Measurements from ENCODE around the gene ZNF76. TPM values are rescaled to one million over a fixed set of nuclear protein-coding genes. Genes with fewer than 3 reads are reported as not detected.

The ZNF76 gene
- polyA plus RNA-seq, 1 donor from 2014 or later = 26.3 TPM

GRCh38 chr6:35231563-35231962, 28.0 kb upstream of the ZNF76 start:
- Histone ChIP-seq H3K4me3 (ENCODE audit: low read length) (no peak overlapping the region), H2AFZ (ENCODE audit: low read depth, low read length) (no peak overlapping the region), H3K79me2 (replicated peaks; ENCODE audit: insufficient read depth, low read length) (no peaks in the 10 kb centered on the region), H4K20me1 (ENCODE audit: insufficient read depth) (no peaks in the 10 kb centered on the region), H3K9me3 (ENCODE audit: low read length) (no peaks in the 10 kb centered on the region), H3K9ac (ENCODE audit: low read length) (no peak overlapping the region), H3F3A (ENCODE audit: insufficient read depth, low read length, poor library complexity, severe bottlenecking) (no peaks in the 10 kb centered on the region), H3K4me2 (ENCODE audit: low read length) (no peak overlapping the region), H3K27ac (ENCODE audit: low read length) (no peak overlapping the region), H3K36me3 (ENCODE audit: insufficient read depth, low read length) (no peaks in the 10 kb centered on the region), H3K9me2 (ENCODE audit: insufficient read depth, low read length) (no peaks in the 10 kb centered on the region), H3K27me3 (ENCODE audit: insufficient read depth, low read depth, low read length) (no peaks in the 10 kb centered on the region)
- TF ChIP-seq CTCF (IDR thresholded peaks at IDR 0.05; ENCODE audit: poor library complexity, severe bottlenecking) (no peak), EP300 (conservative IDR thresholded peaks at IDR 0.05; ENCODE audit: poor library complexity, severe bottlenecking) (no peak), TAF1 (IDR thresholded peaks at IDR 0.05; ENCODE audit: low read depth) (no peak), MXI1 (conservative IDR thresholded peaks at IDR 0.05; ENCODE audit: poor library complexity, severe bottlenecking) (no peak), SMC3 (conservative IDR thresholded peaks at IDR 0.05; ENCODE audit: poor library complexity) (no peak), EZH2 (IDR thresholded peaks at IDR 0.05; ENCODE audit: borderline replicate concordance, insufficient read depth, low read length, poor library complexity, severe bottlenecking) (no peak), POLR2AphosphoS5 (IDR thresholded peaks at IDR 0.05) (no peak), RAD21 (conservative IDR thresholded peaks at IDR 0.05) (no peak), REST (IDR thresholded peaks at IDR 0.05; ENCODE audit: borderline replicate concordance) (no peak)

GRCh38 chr6:35234901-35235300, 24.6 kb upstream of the ZNF76 start:
- Histone ChIP-seq H3K4me2 (ENCODE audit: low read length) (no peak overlapping the region), H3F3A (ENCODE audit: insufficient read depth, low read length, poor library complexity, severe bottlenecking) (no peaks in the 10 kb centered on the region), H3K4me3 (ENCODE audit: low read length) (no peak overlapping the region), H2AFZ (ENCODE audit: low read depth, low read length) (no peak overlapping the region), H3K27ac (ENCODE audit: low read length) (no peak overlapping the region), H3K9ac (ENCODE audit: low read length) (no peak overlapping the region), H3K79me2 (replicated peaks; ENCODE audit: insufficient read depth, low read length) (no peaks in the 10 kb centered on the region), H3K9me3 (ENCODE audit: low read length) (no peaks in the 10 kb centered on the region), H3K9me2 (ENCODE audit: insufficient read depth, low read length) (no peaks in the 10 kb centered on the region), H4K20me1 (ENCODE audit: insufficient read depth) (no peaks in the 10 kb centered on the region), H3K27me3 (ENCODE audit: insufficient read depth, low read depth, low read length) (no peaks in the 10 kb centered on the region), H3K36me3 (ENCODE audit: insufficient read depth, low read length) (no peaks in the 10 kb centered on the region)
- TF ChIP-seq MXI1 (conservative IDR thresholded peaks at IDR 0.05; ENCODE audit: poor library complexity, severe bottlenecking) (no peak), TAF1 (IDR thresholded peaks at IDR 0.05; ENCODE audit: low read depth) (no peak), EP300 (conservative IDR thresholded peaks at IDR 0.05; ENCODE audit: poor library complexity, severe bottlenecking) (no peak), CTCF (IDR thresholded peaks at IDR 0.05; ENCODE audit: poor library complexity, severe bottlenecking) (no peak), SMC3 (conservative IDR thresholded peaks at IDR 0.05; ENCODE audit: poor library complexity) (no peak), EZH2 (IDR thresholded peaks at IDR 0.05; ENCODE audit: borderline replicate concordance, insufficient read depth, low read length, poor library complexity, severe bottlenecking) (no peak), RAD21 (conservative IDR thresholded peaks at IDR 0.05) (no peak), POLR2AphosphoS5 (IDR thresholded peaks at IDR 0.05) (no peak), REST (IDR thresholded peaks at IDR 0.05; ENCODE audit: borderline replicate concordance) (no peak)
